AG09319 (cell line): ENCODE results near the gene BRS3.
"Not testable (repeated sequence)": the region's sequence is repeated elsewhere in the genome, so short reads cannot be mapped to it uniquely, and the experiment has no call there.

Experiments
- DNase-seq: peaks from one replicate; pipeline ENCODE4 v3.0.0-alpha.2; 2010; ENCODE audit warnings: low read depth; ENCODE audit errors: extremely low read depth
- TF ChIP-seq, protein P1 (sequence below): IDR thresholded peaks from 2 replicates; pipeline ENCODE4 v1.5.1; 2011; ENCODE audit warnings: low read depth, mild to moderate bottlenecking, inconsistent platforms, low read length, moderate library complexity

BRS3 gene

GRCh38 chrX:136487647-136488046, at the start of gene BRS3:
Gene BRS3 (plus strand): TSS chrX:136487947. CDS start chrX:136488115, 168 bp downstream.
- no peak for DNase-seq
- TF ChIP-seq, protein P1, sequence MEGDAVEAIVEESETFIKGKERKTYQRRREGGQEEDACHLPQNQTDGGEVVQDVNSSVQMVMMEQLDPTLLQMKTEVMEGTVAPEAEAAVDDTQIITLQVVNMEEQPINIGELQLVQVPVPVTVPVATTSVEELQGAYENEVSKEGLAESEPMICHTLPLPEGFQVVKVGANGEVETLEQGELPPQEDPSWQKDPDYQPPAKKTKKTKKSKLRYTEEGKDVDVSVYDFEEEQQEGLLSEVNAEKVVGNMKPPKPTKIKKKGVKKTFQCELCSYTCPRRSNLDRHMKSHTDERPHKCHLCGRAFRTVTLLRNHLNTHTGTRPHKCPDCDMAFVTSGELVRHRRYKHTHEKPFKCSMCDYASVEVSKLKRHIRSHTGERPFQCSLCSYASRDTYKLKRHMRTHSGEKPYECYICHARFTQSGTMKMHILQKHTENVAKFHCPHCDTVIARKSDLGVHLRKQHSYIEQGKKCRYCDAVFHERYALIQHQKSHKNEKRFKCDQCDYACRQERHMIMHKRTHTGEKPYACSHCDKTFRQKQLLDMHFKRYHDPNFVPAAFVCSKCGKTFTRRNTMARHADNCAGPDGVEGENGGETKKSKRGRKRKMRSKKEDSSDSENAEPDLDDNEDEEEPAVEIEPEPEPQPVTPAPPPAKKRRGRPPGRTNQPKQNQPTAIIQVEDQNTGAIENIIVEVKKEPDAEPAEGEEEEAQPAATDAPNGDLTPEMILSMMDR: no peak

DNA sequence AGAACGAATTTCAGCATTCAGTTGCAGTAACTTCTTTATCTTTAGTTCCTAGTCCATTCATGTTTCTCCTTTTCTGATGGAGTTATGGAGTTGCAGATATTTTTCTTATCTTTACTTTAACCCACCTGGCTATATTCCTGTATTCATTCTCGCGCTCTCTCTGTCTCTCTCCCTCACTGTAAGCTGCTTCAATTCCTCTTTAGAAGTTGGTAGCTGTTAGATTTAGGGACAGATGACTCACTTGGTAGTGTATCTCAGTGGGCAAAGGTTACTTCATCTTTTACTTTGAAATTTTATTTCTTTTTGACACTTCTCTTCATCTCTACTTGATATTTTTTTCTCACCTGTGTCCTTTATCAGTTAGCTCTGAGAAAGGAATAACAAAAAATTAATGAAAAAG, 49.6 kb upstream of the BRS3 start:
- TF ChIP-seq, protein P1: no peak
- no peak for DNase-seq

GRCh38 chrX:136445674-136446073, 42.1 kb upstream of the BRS3 start:
- DNase-seq: not testable (repeated sequence)

GRCh38 chrX:136446208-136446607, 41.5 kb upstream of the BRS3 start:
- DNase-seq: no peak
- TF ChIP-seq, protein P1: no peak

DNA sequence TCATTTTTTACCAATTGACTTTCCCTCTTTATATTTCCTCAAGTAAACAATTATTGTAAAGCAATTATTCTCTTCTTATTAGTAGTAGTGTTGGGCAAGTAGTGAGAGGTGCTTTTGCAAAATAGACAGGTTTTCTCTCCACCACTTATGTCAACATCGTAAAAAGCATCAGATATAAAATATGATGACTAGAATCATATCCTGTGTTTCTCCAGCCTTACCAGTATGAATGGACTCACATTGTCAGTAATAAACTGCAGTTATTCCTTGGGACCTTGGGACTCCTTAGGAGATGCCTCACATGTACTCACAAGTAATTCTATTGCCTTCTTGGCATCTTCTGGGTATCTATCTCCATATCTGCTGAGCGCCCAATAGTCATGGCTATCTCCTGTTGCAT, 40.4 kb upstream of the BRS3 start:
- TF ChIP-seq, protein P1: no peak

DNA sequence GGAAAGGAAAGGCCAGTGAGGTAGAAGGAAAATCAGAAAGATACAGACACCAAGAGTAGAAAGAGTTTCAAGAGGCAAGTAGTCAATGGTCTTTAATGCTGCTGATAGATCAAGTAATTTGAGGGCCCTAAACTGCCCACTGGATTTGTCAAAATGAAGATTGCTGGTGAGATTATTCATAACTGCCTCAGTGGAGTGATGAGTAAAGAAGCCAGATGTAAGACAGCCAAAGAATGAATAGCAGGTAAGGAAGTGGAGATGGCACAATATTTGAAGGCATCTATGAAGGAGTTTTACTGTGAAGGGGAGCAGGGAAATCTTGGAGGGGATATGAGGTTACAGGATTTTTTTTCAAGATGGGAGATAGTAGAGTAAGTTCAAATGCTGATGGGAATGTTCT, 39.8 kb upstream of the BRS3 start:
- no peak for DNase-seq
- TF ChIP-seq, protein P1: no peak

More for the DNA sequence above, 40.4 kb upstream of the BRS3 start:
- no peak for DNase-seq

GRCh38 chrX:136450050-136450830, 37.5 kb upstream of the BRS3 start:
- DNase-seq: no peak
- TF ChIP-seq, protein P1: no peak

DNA sequence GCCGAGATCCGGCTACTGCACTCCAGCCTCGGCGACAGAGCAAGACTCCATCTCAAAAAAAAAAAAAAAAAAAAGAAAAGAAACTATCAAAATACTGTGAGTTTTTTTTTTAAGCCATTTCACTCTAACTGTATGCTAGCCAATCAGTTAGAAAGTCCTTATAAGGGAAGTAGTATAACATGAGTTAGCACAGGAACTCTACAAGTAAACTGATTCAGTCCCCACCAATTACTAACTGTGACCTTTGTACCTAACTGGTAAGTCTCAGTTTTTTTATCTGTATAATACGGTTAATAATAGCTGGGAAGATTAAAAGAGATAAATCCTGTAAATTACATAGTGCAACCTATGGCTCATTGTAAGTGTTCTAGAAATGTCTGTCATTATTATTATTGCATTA, 35.1 kb upstream of the BRS3 start:
- TF ChIP-seq, protein P1: no peak
- no peak for DNase-seq
